H1 (cell line): ENCODE data around the gene PAQR4. TPM values are rescaled to one million over a fixed set of nuclear protein-coding genes. Genes with fewer than 3 reads are reported as not detected.
A peak's percentile ranks its signal among the peaks of the same experiment; 100 is the strongest.

Experiments
- CTCF ChIA-PET: fragments of 300-600 bp; sonication (Branson Sonifier 250); formaldehyde crosslinking; loops from one replicate; lab custom pipeline; 2021; ENCODE audit not compliant: partially characterized antibody; lab: Charles Lee
- POLR2A ChIA-PET: fragments of 300-600 bp; sonication (Branson Sonifier 250); formaldehyde crosslinking; loops from one replicate; lab custom pipeline; 2021; ENCODE audit warnings: inconsistent platforms; ENCODE audit not compliant: partially characterized antibody; lab: Charles Lee
- DNase-seq, 2 experiments: peaks; one replicate each; pipeline versions ENCODE4 v3.0.0 to v3.0.0-alpha.2; 2010 to 2022; ENCODE audit warnings: low spot score in 2 of 2, low read depth in 1 of 2, mixed read lengths in 1 of 2
- FAIRE-seq: peaks from 2 replicates; lab custom pipeline; 2011; peaks lifted over from hg19 to GRCh38; lab: Jason Lieb, UNC
- H2AFZ ChIP-seq: 2 replicates; pipeline ENCODE4 v1.8.1; 2012; ENCODE audit warnings: low read length, inconsistent platforms
- H2AK5ac ChIP-seq: 2 replicates; pipeline ENCODE4 v1.6.1; 2013; ENCODE audit warnings: low read depth, low read length
- H2BK120ac ChIP-seq: replicated peaks from 2 replicates; pipeline ENCODE3; 2013; ENCODE audit warnings: low read depth, low read length, inconsistent platforms
- H2BK12ac ChIP-seq: 2 replicates; pipeline ENCODE4 v1.6.1; 2013; ENCODE audit warnings: low read depth, low read length
- H2BK15ac ChIP-seq: 2 replicates; pipeline ENCODE4 v1.6.1; 2013; ENCODE audit warnings: low read length
- H2BK20ac ChIP-seq: 2 replicates; pipeline ENCODE4 v1.6.1; 2013; ENCODE audit warnings: low read length
- H2BK5ac ChIP-seq: 2 replicates; pipeline ENCODE4 v1.6.1; 2013; ENCODE audit warnings: low read depth, low read length
- H3K14ac ChIP-seq: 2 replicates; pipeline ENCODE4 v1.6.1; 2013; ENCODE audit warnings: inconsistent platforms; ENCODE audit not compliant: insufficient read length
- H3K18ac ChIP-seq: 2 replicates; pipeline ENCODE4 v1.6.1; 2013; ENCODE audit warnings: low read length; ENCODE audit errors: extremely low read depth
- H3K23ac ChIP-seq: 2 replicates; pipeline ENCODE4 v1.6.1; 2013; ENCODE audit warnings: inconsistent platforms; ENCODE audit not compliant: insufficient read length
- H3K23me2 ChIP-seq: 2 replicates; pipeline ENCODE4 v1.6.1; 2013; ENCODE audit warnings: low read depth, low read length
- H3K27ac ChIP-seq: 2 replicates; pipeline ENCODE4 v1.6.1; 2011; ENCODE audit warnings: low read depth, low read length, inconsistent platforms
- H3K27me3 ChIP-seq, 4 experiments: replicated peaks in 1 of 4; 1 replicate in 1 of 4; 2 replicates in 3 of 4; pipeline versions ENCODE4 v1.6.1 to v1.8.1; 2011 to 2013; ENCODE audit warnings: low read length in 3 of 4, mild to moderate bottlenecking in 3 of 4, inconsistent platforms in 2 of 4, mixed read lengths in 2 of 4, moderate library complexity in 1 of 4; ENCODE audit not compliant: control insufficient read depth in 3 of 4, insufficient read depth in 3 of 4; ENCODE audit errors: extremely low read depth in 1 of 4
- H3K36me3 ChIP-seq, 4 experiments: 2 replicates each; pipeline versions ENCODE4 v1.6.1 to v1.8.1; 2011 to 2013; ENCODE audit warnings: mild to moderate bottlenecking in 4 of 4, low read length in 3 of 4, moderate library complexity in 2 of 4, control low read depth in 1 of 4, inconsistent platforms in 1 of 4; ENCODE audit not compliant: insufficient read depth in 4 of 4, control insufficient read depth in 2 of 4
- H3K4ac ChIP-seq: replicated peaks from 2 replicates; pipeline ENCODE3; 2013; ENCODE audit warnings: low read length, low read depth, mixed read lengths, inconsistent platforms; ENCODE audit not compliant: insufficient read length
- H3K4me1 ChIP-seq, 4 experiments: replicated peaks in 1 of 4; 1 replicate in 1 of 4; 2 replicates in 3 of 4; pipeline versions ENCODE4 v1.6.1 to v1.8.1; 2011 to 2013; ENCODE audit warnings: low read length in 3 of 4, inconsistent platforms in 2 of 4, mixed read lengths in 1 of 4; ENCODE audit not compliant: insufficient read depth in 4 of 4, control insufficient read depth in 3 of 4
- H3K4me2 ChIP-seq, 2 experiments: 2 replicates each; pipeline versions ENCODE4 v1.6.1 to v1.8.1; 2011 to 2013; ENCODE audit warnings: low read depth in 2 of 2, low read length in 2 of 2, control low read depth in 1 of 2, inconsistent platforms in 1 of 2, mild to moderate bottlenecking in 1 of 2; ENCODE audit not compliant: insufficient read depth in 1 of 2
- H3K4me3 ChIP-seq, 4 experiments: fragments of 200-600, 300-600 bp in 1 of 4; sonication (generic), shearing (Covaris generic), sonication (Bioruptor Twin) in 1 of 4; 2 replicates each; pipeline versions ENCODE4 v1.5.1 to v1.8.1; 2011 to 2016; ENCODE audit warnings: low read length in 4 of 4, low read depth in 3 of 4, control low read depth in 2 of 4, inconsistent platforms in 2 of 4, mild to moderate bottlenecking in 2 of 4, mixed read lengths in 1 of 4, moderate library complexity in 1 of 4; ENCODE audit not compliant: insufficient read depth in 2 of 4; ENCODE audit errors: extremely low read depth in 1 of 4
- H3K56ac ChIP-seq: replicated peaks from 2 replicates; pipeline ENCODE3; 2013; ENCODE audit warnings: low read depth, mild to moderate bottlenecking, mixed read lengths, low read length, inconsistent platforms; ENCODE audit not compliant: insufficient read length
- H3K79me1 ChIP-seq: 2 replicates; pipeline ENCODE4 v1.6.1; 2013; ENCODE audit warnings: low read depth, low read length, control low read depth
- H3K79me2 ChIP-seq, 2 experiments: 2 replicates each; pipeline versions ENCODE4 v1.6.1 to v1.8.1; 2012 to 2013; ENCODE audit warnings: low read length in 2 of 2, mild to moderate bottlenecking in 2 of 2, inconsistent platforms in 1 of 2; ENCODE audit not compliant: insufficient read depth in 2 of 2, control insufficient read depth in 1 of 2
- H3K9ac ChIP-seq, 4 experiments: replicated peaks in 1 of 4; 1 replicate in 1 of 4; 2 replicates in 3 of 4; pipeline versions ENCODE4 v1.6.1 to v1.8.1; 2011 to 2013; ENCODE audit warnings: low read depth in 3 of 4, low read length in 3 of 4, control low read depth in 2 of 4, mild to moderate bottlenecking in 2 of 4, moderate library complexity in 2 of 4, inconsistent platforms in 1 of 4; ENCODE audit errors: extremely low read depth in 1 of 4
- H3K9me3 ChIP-seq, 2 experiments: 2 replicates each; pipeline versions ENCODE4 v1.6.1 to v1.8.1; 2012 to 2013; ENCODE audit warnings: mild to moderate bottlenecking in 2 of 2, moderate library complexity in 2 of 2, control low read depth in 1 of 2, inconsistent platforms in 1 of 2, low read depth in 1 of 2, low read length in 1 of 2, mixed read lengths in 1 of 2; ENCODE audit not compliant: insufficient read depth in 2 of 2
- H4K20me1 ChIP-seq, 2 experiments: replicated peaks in 1 of 2; 2 replicates each; pipeline versions ENCODE3 to v1.8.1; 2011 to 2013; ENCODE audit warnings: inconsistent platforms in 2 of 2, low read length in 2 of 2, mild to moderate bottlenecking in 1 of 2; ENCODE audit not compliant: insufficient read depth in 2 of 2, control insufficient read depth in 1 of 2
- H4K5ac ChIP-seq: 2 replicates; pipeline ENCODE4 v1.6.1; 2013; ENCODE audit warnings: low read length, low read depth, mixed read lengths, inconsistent platforms; ENCODE audit not compliant: insufficient read length
- H4K8ac ChIP-seq: 2 replicates; pipeline ENCODE4 v1.8.0; 2013; ENCODE audit warnings: mild to moderate bottlenecking, moderate library complexity, low read length, inconsistent platforms; ENCODE audit not compliant: insufficient read depth; ENCODE audit errors: extremely low read depth
- H4K91ac ChIP-seq: replicated peaks from 2 replicates; pipeline ENCODE3; 2013; ENCODE audit warnings: low read length, mixed read lengths, inconsistent platforms; ENCODE audit not compliant: insufficient read length
- CBX5 ChIP-seq: fragments of 300-800, 300-1000 bp; sonication (generic); IDR thresholded peaks from 2 replicates; pipeline ENCODE4 v1.7.1; 2016; ENCODE audit warnings: antibody characterized with exemption, low read length, low read depth
- EZH2 ChIP-seq: fragments of 200-600 bp; sonication (generic); IDR thresholded peaks from 2 replicates; pipeline ENCODE4 v1.7.1; 2012; ENCODE audit warnings: low read depth, mild to moderate bottlenecking, moderate library complexity, low read length, inconsistent platforms; ENCODE audit not compliant: severe bottlenecking
- KDM4A ChIP-seq: IDR thresholded peaks from one replicate; pipeline ENCODE4 v1.7.1; 2012; ENCODE audit warnings: low read depth, mild to moderate bottlenecking, moderate library complexity, low read length, inconsistent platforms; ENCODE audit not compliant: severe bottlenecking
- POLR2AphosphoS5 ChIP-seq: IDR thresholded peaks from 2 replicates; pipeline ENCODE4 v1.6.1; 2011; ENCODE audit warnings: low read depth, low read length
- RAD21 ChIP-seq, 2 experiments: IDR thresholded peaks in 1 of 2; conservative IDR thresholded peaks in 1 of 2; 2 replicates each; pipeline ENCODE4 v1.6.1; 2011; ENCODE audit warnings: low read depth in 2 of 2, low read length in 2 of 2, improper control_type of control experiment in 1 of 2, inconsistent platforms in 1 of 2, mild to moderate bottlenecking in 1 of 2, moderate library complexity in 1 of 2
- SP1 ChIP-seq: IDR thresholded peaks from 2 replicates; pipeline ENCODE4 v1.6.1; 2011; ENCODE audit warnings: low read depth, low read length
- TCF12 ChIP-seq: IDR thresholded peaks from 2 replicates; pipeline ENCODE4 v1.6.1; 2011; ENCODE audit warnings: low read depth, mild to moderate bottlenecking, low read length
- WGBS, 2 experiments: shearing (Covaris generic) in 1 of 2; methylation state at CpG; one replicate each; pipeline versions ENCODE4 v1.1.6 to v1.1.7; 2013 to 2015; ENCODE audit warnings: low lambda C conversion rate in 2 of 2, mixed read lengths in 2 of 2, inconsistent platforms in 1 of 2, low coverage in 1 of 2, missing lambda C conversion rate in 1 of 2; ENCODE audit not compliant: insufficient replicate concordance in 2 of 2, insufficient coverage in 1 of 2, insufficient read length in 1 of 2; ENCODE audit errors: extremely low coverage in 1 of 2, missing lambda C conversion rate in 1 of 2; 5-methylcytosine and 5-hydroxymethylcytosine counted together
- polyA plus RNA-seq, 7 experiments: library from polyadenylated mRNA; depleted of rRNA in 3 of 7; stranded (reverse) in 5 of 7; unstranded in 2 of 7; fragments of >200 nt in 5 of 7; fragments of 200-250 nt in 2 of 7; gene quantifications; 1 replicate in 5 of 7; 2 replicates in 1 of 7; 4 replicates in 1 of 7; pipeline versions ENCODE4 v1.2.1 to v1.2.3, GENCODE V29; 2011 to 2013; ENCODE audit warnings: missing spikeins in 2 of 7, mixed read lengths in 2 of 7
- total RNA-seq: library from RNA; stranded (reverse); fragmentation: NEBNext Ultra II Directional; extraction: Animal tissue kit (Norgen Biotek cat#: 25700); gene quantifications from 2 replicates; pipeline ENCODE4 v1.2.1, GENCODE V29; 2021

The PAQR4 gene
- total and polyA plus RNA-seq, 2 of the 8 experiments (the other 6 are each of a cell fraction or from before 2014, with no cell fraction given), result 28.2 to 34.6 TPM

DNA sequence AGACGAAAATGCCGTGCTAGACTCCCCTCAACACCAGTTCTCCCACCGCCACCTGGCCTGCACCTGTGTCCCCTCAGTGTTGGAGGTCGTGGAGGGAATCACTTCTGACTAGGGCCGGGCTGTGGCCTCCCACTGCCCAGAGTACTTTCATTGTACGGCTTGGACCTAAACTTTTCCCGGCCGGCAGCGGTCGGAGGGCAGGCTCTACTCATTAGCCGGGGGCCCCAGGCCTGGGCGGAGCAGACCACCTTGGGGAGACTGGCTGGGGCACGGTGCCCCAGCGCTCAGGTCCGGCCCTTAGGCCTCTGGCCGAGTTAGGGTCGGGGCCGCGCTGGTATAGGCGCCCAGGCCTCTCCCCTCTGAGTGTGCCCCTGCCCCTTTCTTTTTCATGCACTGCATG, 48.2 kb downstream of the PAQR4 start:
- no peak overlapping the region for H2AK5ac ChIP-seq
- POLR2A ChIA-PET, result interaction anchor here (0.9 to 35.7 kb wide), 10 partner anchors 0 to 110 kb away, joined by 3 to 1808 read pairs (median 26); partner anchors contain the start of genes BICDL2, CLDN6, CLDN9 and HCFC1R1
- no peak overlapping the region; the same call in 1 of the 2 replicates for H2BK20ac ChIP-seq
- H3K36me3 ChIP-seq, result peaks cover 6 to 24% (median 12%) of the 10 kb centered on the region in 4 experiments; a peak in 7 of 8 replicates
- H3K18ac ChIP-seq, result peak overlapping the region; percentile 83
- no peak for TF ChIP-seq EZH2
- no peak for TF ChIP-seq RAD21 (IDR thresholded peaks at IDR 0.05 in 1 of 2, conservative IDR thresholded peaks at IDR 0.05 in 1 of 2; ENCODE audit: low read depth in 2 of 2, low read length in 2 of 2)
- TF ChIP-seq POLR2AphosphoS5, result peak; percentile 59; the same call in 1 of the 2 replicates
- no peak for TF ChIP-seq KDM4A
- no peak for TF ChIP-seq CBX5
- no peak for TF ChIP-seq TCF12
- no peak for TF ChIP-seq SP1
- H3K56ac ChIP-seq, result peak overlapping the region; percentile 67
- peaks cover 11 to 32% of the 10 kb centered on the region in 2 experiments for H3K79me2 ChIP-seq
- WGBS, 2 experiments, result 2% methylated on average over 20 of the region's 20 CpGs; no CpG with 5 or more reads in 1 of the 2 experiments
- peak overlapping the region; percentile 86 for H4K5ac ChIP-seq
- H3K4me3 ChIP-seq, result peak overlapping the region; percentile 58 to 96 (median 92)
- H4K20me1 ChIP-seq, result peaks cover 16 to 32% of the 10 kb centered on the region in 2 experiments
- H3K23ac ChIP-seq, result no peak overlapping the region
- H2BK120ac ChIP-seq, result no peak overlapping the region
- peak overlapping the region; percentile 88; the same call in 1 of the 2 replicates for H2BK15ac ChIP-seq
- peak overlapping the region; percentile 81 for H4K8ac ChIP-seq
- no peaks in the 10 kb centered on the region for H3K27me3 ChIP-seq
- CTCF ChIA-PET, result interaction anchor here (1.1 to 23.8 kb wide), 4 partner anchors 13 to 112 kb away, joined by 4 to 639 read pairs (median 112); partner anchors contain the start of genes CLDN9 and KREMEN2
- peak overlapping the region; percentile 77 for H4K91ac ChIP-seq
- H3K79me1 ChIP-seq, result peaks cover 11% of the 10 kb centered on the region; the same call in 1 of the 2 replicates
- H3K9me3 ChIP-seq, result no peaks in the 10 kb centered on the region
- H2BK12ac ChIP-seq, result peak overlapping the region; percentile 90; the same call in 1 of the 2 replicates
- peak overlapping the region; percentile 96 for H3K27ac ChIP-seq
- H2BK5ac ChIP-seq, result peak overlapping the region; percentile 99
- H2AFZ ChIP-seq, result no peak overlapping the region
- peak overlapping the region; percentile 86 to 90 (median 87) for H3K9ac ChIP-seq
- H3K4me1 ChIP-seq, result peaks cover 8 to 42% (median 35%) of the 10 kb centered on the region in 4 experiments
- DNase-seq (no peak), FAIRE-seq (no peak)
- peak overlapping the region; percentile 66 to 76 for H3K4me2 ChIP-seq
- peak overlapping the region; percentile 98 for H3K4ac ChIP-seq
- peaks cover 23% of the 10 kb centered on the region for H3K23me2 ChIP-seq
- H3K14ac ChIP-seq, result no peak overlapping the region
